Activated naive CD4-positive, alpha-beta T cell treated with anti-CD3 and anti-CD28 coated beads, Interleukin-2, amount 10 ng/mL, durations not matched to agents 7 days and 5 days (primary cell): Measurements from ENCODE around the gene NEDD4.
"Not testable (repeated sequence)": the region's sequence is repeated elsewhere in the genome, so short reads cannot be mapped to it uniquely, and the experiment has no call there.

Experiments used
- CTCF ChIA-PET: fragments of 350-600 bp; sonication (Branson Sonifier 250); formaldehyde crosslinking; loops from one replicate; lab custom pipeline; 2021; ENCODE audit warnings: antibody characterized with exemption; lab: Charles Lee
- DNase-seq: peaks from one replicate; pipeline ENCODE4 v3.0.0-alpha.2; 2020
- H3K27ac Mint-ChIP-seq: one replicate; pipeline ENCODE4 v1.8.0; 2021; ENCODE audit warnings: mild to moderate bottlenecking, moderate library complexity, mixed read lengths
- H3K27me3 Mint-ChIP-seq: one replicate; pipeline ENCODE4 v1.8.0; 2021; ENCODE audit warnings: mild to moderate bottlenecking, mixed read lengths
- H3K36me3 Mint-ChIP-seq: one replicate; pipeline ENCODE4 v1.8.0; 2021; ENCODE audit warnings: mixed read lengths
- H3K4me1 Mint-ChIP-seq: one replicate; pipeline ENCODE4 v1.8.0; 2021; ENCODE audit warnings: mixed read lengths
- H3K4me3 Mint-ChIP-seq: one replicate; pipeline ENCODE4 v1.8.0; 2021; ENCODE audit warnings: mild to moderate bottlenecking, moderate library complexity, mixed read lengths
- H3K9me3 Mint-ChIP-seq: one replicate; pipeline ENCODE4 v1.8.0; 2021; ENCODE audit warnings: mixed read lengths

Gene NEDD4

DNA sequence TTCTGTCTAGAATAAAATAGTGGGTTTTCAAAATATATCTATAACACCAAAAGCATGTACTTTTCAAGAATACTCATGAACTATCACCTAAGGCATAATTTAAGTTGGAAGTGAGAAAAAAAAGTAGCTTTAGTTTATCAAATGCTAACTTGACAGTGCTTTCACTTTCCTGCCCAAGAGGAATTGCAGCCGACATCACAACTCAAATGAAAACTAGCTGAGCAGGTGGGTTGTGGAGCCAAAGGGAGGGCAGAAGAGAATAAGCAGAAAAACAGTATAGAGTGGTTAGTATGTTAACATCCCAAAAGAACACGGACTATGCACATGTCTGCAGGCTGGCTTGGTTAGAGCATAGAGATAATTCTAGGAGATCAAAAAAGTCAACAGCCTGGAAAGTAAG lies 120.9 kb downstream of the NEDD4 start:
- CTCF ChIA-PET: no interaction called here
- no peaks in the 10 kb centered on the region for H3K36me3 Mint-ChIP-seq
- DNase-seq: no peak
- H3K27ac Mint-ChIP-seq: no peak overlapping the region
- no peaks in the 10 kb centered on the region for H3K9me3 Mint-ChIP-seq
- H3K27me3 Mint-ChIP-seq: no peaks in the 10 kb centered on the region
- no peak overlapping the region for H3K4me3 Mint-ChIP-seq
- H3K4me1 Mint-ChIP-seq: no peaks in the 10 kb centered on the region

DNA sequence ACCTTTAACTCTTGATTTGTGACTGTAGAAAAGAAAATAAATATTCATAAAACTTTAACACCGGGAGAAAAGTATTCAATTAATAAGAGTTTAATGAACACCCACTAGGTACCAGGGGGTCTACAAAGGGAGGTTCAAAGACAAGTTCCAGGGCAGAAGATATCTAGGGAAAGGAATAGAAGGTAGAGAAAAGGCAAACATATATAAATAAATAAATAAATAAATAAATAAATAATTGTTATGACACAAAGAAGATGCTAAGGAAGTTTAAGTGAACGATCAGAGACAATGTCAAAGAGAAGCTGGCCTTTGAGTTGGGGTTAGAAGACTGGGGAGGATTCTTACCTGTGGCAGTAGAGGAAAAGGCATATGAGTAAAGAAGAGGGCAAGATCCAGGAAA lies 123.8 kb downstream of the NEDD4 start:
- CTCF ChIA-PET: no interaction called here
- DNase-seq: no peak
- no peaks in the 10 kb centered on the region for H3K9me3 Mint-ChIP-seq
- H3K27me3 Mint-ChIP-seq: peaks cover 3% of the 10 kb centered on the region
- no peaks in the 10 kb centered on the region for H3K36me3 Mint-ChIP-seq
- H3K4me1 Mint-ChIP-seq: no peaks in the 10 kb centered on the region
- H3K27ac Mint-ChIP-seq: no peak overlapping the region
- no peak overlapping the region for H3K4me3 Mint-ChIP-seq

DNA sequence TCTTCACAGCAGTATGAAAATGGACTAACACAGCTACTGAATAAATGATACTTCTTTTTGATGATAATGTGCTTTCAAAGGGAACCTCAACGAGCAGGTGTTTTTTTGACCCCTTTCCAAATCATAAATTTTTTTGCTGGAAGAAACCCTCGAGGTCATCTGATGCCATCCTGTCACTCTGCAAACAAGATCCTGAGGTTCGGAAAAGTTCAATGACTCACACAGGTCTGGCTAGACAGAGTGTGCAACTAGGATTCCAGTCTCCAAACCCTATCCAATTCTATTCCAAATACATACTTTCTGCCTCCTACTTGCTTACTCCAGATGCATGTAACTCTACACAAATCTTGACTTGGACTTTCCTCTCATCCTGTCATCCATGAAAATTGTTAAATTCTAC lies 124.7 kb downstream of the NEDD4 start:
- peaks cover 3% of the 10 kb centered on the region for H3K27me3 Mint-ChIP-seq
- no peak for DNase-seq
- CTCF ChIA-PET: no interaction called here

DNA sequence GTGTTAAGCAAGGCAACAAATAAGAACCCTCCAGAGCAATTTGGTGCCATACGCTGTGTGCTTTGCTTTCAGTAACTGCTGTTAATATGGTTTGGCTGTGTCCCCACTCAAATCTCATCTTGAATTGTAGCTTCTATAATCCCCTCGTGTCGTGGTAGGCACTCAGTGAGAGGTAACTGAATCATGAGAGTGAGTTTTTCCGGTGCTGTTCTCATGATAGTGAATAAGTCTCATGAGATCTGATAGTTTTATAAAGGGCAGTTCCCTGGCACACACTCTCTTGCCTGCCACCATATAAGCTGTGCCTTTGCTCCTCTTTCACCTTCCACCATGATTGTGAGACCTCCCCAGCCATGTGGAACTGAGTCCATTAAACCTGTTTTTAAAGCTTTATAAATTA lies 125.1 kb downstream of the NEDD4 start:
- H3K36me3 Mint-ChIP-seq, DNase-seq, CTCF ChIA-PET, H3K27ac Mint-ChIP-seq, H3K4me1 Mint-ChIP-seq, H3K27me3 Mint-ChIP-seq, H3K9me3 Mint-ChIP-seq, H3K4me3 Mint-ChIP-seq: not testable (repeated sequence)

More for the DNA sequence above, 124.7 kb downstream of the NEDD4 start:
- H3K9me3 Mint-ChIP-seq: no peaks in the 10 kb centered on the region
- H3K4me1 Mint-ChIP-seq: no peaks in the 10 kb centered on the region
- no peaks in the 10 kb centered on the region for H3K36me3 Mint-ChIP-seq
- H3K4me3 Mint-ChIP-seq: no peak overlapping the region
- no peak overlapping the region for H3K27ac Mint-ChIP-seq

DNA sequence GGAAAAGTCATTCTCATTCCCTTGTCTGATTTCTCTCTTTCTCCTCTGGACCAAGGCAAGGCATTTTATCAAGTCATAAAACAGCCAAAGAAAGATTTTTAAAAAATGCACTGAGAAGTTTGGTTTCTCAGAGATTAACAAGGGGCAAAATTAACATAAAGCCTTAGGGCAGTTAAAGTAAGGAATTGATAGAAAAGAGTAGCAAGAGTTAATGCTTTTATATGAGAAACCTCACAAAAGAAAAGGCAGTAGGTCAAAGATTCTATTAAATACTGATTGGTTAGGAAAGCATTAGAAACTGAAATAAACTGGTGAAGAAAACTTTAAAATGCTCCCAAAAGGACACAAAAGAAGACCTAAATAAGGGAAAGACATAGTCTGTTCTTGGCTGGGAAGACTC lies 129.5 kb downstream of the NEDD4 start:
- Mint-ChIP-seq H3K4me3 (no peak overlapping the region), H3K9me3 (no peaks in the 10 kb centered on the region), H3K27me3 (peaks cover 3% of the 10 kb centered on the region), H3K27ac (no peak overlapping the region), H3K4me1 (no peaks in the 10 kb centered on the region), H3K36me3 (peaks cover 2% of the 10 kb centered on the region)
- CTCF ChIA-PET: no interaction called here
- DNase-seq: no peak

DNA sequence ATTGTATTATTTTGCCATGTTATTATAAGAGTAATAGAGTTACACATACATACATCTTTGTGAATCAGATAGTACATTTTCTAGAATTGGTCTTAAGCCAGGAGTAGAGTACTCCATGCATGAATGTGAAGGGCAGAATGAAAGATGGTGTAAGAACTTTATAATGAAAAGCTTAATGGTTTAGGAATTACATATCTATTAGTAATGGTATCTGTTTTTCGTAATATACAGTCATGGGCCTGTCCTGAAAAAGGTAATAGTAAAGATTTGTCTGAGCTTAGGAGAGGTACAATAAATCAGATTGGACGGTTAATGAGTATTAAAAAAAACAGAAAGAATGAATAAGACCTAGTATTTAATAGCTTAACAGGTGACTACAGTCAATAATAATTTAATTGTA lies 132.3 kb downstream of the NEDD4 start:
- DNase-seq: no peak
- Mint-ChIP-seq H3K4me1 (no peaks in the 10 kb centered on the region), H3K9me3 (no peaks in the 10 kb centered on the region), H3K4me3 (no peak overlapping the region), H3K36me3 (peaks cover 2% of the 10 kb centered on the region), H3K27me3 (peaks cover 3% of the 10 kb centered on the region), H3K27ac (no peak overlapping the region)
- CTCF ChIA-PET: no interaction called here

DNA sequence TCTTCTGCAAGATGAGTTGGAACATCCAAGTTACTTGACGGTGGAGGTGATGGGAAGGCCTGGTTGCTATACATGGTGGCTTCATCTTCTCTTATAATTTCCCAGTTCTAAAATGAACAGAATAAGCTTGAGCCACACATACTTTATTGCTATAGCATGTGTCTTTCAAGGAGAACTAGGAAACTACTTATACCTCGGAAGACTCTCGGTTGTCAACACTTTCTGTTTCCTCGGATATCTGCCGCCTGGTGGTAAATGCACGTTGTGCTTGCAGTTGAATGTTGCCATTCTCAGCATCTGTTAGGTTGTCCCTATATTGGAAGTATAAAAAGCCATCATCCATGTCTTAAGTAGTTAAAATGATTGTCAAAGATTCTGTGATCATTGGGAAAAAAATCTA lies 132.9 kb downstream of the NEDD4 start:
- Mint-ChIP-seq H3K4me1 (no peaks in the 10 kb centered on the region), H3K36me3 (peaks cover 2% of the 10 kb centered on the region), H3K27ac (no peak overlapping the region), H3K9me3 (no peaks in the 10 kb centered on the region), H3K4me3 (no peak overlapping the region), H3K27me3 (peaks cover 1% of the 10 kb centered on the region)
- CTCF ChIA-PET: no interaction called here
- DNase-seq: no peak

DNA sequence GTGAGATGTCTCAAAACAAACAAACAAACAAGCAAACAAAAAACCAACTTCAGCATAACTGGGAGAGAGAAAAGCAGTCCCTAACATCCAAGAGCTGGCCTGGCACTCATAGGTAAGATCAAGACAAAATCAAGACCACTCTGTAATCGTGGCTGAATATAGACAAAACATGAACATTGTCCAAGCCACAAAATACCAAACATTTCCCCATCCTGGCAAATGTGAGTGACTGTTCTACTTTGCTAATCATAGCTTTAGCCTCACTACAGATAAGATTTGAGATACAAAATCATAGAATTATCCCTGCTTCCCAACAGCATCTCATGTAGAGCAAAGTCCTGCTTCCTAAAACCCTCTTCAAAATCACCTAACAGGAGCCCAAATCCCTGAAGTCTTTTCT lies 133.7 kb downstream of the NEDD4 start:
- CTCF ChIA-PET: no interaction called here
- DNase-seq: no peak

DNA sequence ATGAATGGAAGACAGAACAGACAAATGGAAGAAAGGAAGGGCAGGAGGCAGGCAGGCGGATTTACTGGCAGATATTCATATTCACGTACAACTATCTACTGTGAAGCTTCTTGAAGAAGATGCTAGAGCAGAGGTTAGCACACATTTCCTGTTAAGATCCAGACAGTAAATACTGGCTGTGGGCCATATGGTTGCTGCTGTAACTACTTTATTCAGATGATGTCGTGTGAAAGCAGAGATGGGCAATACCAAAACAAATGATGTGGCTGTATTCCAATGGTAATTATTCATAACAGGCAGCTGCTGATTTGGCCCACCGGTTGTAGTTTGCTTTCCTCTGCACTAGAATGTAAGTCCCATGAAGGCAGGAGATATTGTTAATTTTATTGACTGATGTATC lies 134.8 kb downstream of the NEDD4 start:
- Mint-ChIP-seq H3K4me3 (no peak overlapping the region), H3K36me3 (peaks cover 5% of the 10 kb centered on the region), H3K4me1 (no peaks in the 10 kb centered on the region), H3K27ac (no peak overlapping the region), H3K9me3 (no peaks in the 10 kb centered on the region), H3K27me3 (no peaks in the 10 kb centered on the region)
- DNase-seq: no peak
- CTCF ChIA-PET: no interaction called here

More for the DNA sequence above, 133.7 kb downstream of the NEDD4 start:
- Mint-ChIP-seq H3K36me3 (peaks cover 5% of the 10 kb centered on the region), H3K4me3 (no peak overlapping the region), H3K9me3 (no peaks in the 10 kb centered on the region), H3K27me3 (no peaks in the 10 kb centered on the region), H3K4me1 (no peaks in the 10 kb centered on the region), H3K27ac (no peak overlapping the region)

DNA sequence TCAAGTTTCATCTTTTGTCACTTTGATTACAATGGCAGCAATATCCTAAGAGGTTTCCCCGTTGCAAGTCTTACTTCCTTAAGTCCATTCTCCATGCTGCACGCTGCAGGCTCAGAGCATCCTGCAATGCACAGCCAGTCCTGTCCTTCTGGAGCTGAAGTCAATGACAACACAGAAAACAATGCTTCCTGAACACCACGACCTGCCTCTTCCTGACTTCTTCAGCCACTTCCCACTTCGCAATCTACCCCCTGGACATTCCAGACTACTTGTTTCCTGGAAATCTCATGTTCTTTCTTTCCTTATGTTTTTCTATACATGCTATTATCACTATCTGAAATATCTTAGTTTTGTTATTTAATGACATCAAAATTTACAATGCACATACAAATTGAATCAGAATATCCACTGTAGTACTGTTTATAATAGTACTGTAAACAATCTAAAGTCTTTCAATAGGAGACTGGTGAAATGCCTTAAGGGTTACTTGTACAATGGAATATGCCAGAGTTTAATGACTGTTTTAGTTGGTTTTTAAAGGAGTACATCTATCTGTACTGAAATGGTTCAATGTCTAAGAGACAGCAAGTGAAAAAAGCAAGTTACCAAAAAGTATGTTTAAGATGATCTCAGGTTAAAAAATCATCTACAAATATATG lies 136.8 kb downstream of the NEDD4 start:
- no peak for DNase-seq
- Mint-ChIP-seq H3K4me3 (no peak overlapping the region), H3K9me3 (no peaks in the 10 kb centered on the region), H3K27ac (no peak overlapping the region), H3K36me3 (peaks cover 5% of the 10 kb centered on the region), H3K27me3 (no peaks in the 10 kb centered on the region), H3K4me1 (no peaks in the 10 kb centered on the region)
- CTCF ChIA-PET: no interaction called here

DNA sequence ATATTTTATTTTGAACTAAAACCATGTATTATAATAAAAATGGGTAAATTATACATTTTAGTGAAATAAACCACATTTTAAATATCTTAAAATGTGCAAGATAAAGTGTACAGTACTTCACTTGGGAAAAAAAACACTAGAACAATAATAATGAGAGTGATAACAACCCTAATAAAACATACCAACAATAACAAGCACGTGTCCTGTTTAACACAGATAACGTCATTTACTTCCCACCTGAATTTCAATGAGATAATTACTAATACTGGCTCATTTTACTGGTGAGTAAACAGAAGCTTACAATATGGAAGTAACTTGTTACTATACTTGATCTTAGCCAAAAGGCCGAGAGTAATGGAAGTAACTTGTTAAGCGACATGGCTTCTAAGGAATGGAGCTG lies 140.3 kb downstream of the NEDD4 start:
- H3K36me3 Mint-ChIP-seq: peaks cover 3% of the 10 kb centered on the region
- no peaks in the 10 kb centered on the region for H3K27me3 Mint-ChIP-seq
- CTCF ChIA-PET: interaction anchor here (1.4 kb wide), 1 partner anchor 78 kb away, joined by 3 read pairs; no protein-coding TSS in a partner anchor
- no peak overlapping the region for H3K4me3 Mint-ChIP-seq
- H3K9me3 Mint-ChIP-seq: no peaks in the 10 kb centered on the region
- DNase-seq: no peak
- no peak overlapping the region for H3K27ac Mint-ChIP-seq
- no peaks in the 10 kb centered on the region for H3K4me1 Mint-ChIP-seq

DNA sequence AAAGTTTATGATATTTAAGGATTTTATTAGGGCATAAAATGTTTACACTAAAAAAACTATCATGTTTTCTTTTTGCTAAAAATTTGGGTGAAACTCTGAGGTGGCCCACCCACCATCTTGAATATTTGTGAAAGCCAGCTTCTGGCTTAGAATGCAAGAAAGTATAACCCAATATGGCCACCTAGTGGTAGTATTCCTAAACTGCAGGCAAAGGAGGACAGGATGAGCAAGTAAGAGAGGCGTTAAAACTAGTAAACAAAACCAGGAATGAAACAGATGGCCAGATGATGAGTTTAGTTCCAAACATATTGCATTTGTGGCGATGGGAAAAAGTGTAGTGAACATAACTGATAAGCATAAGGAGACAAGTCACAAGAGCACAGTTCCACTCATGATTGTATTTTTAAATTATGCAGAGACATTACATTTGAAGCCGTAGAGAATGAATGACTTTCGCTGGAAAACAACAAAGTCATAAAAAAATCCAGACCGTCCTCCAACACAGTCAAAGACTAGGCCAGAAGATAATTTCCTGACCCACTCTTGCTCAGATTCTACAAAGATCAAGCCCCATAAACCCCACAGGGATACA lies 147.2 kb downstream of the NEDD4 start:
- no peaks in the 10 kb centered on the region for H3K27me3 Mint-ChIP-seq
- H3K4me3 Mint-ChIP-seq: no peak overlapping the region
- no peaks in the 10 kb centered on the region for H3K4me1 Mint-ChIP-seq
- H3K36me3 Mint-ChIP-seq: peaks cover 7% of the 10 kb centered on the region
- CTCF ChIA-PET: interaction anchor here (0.7 to 4.2 kb wide), 15 partner anchors 10 to 316 kb away, joined by 3 to 26 read pairs (median 4); no protein-coding TSS in a partner anchor
- peak; percentile 57 for DNase-seq
- no peak overlapping the region for H3K27ac Mint-ChIP-seq
- H3K9me3 Mint-ChIP-seq: peaks cover 2% of the 10 kb centered on the region

DNA sequence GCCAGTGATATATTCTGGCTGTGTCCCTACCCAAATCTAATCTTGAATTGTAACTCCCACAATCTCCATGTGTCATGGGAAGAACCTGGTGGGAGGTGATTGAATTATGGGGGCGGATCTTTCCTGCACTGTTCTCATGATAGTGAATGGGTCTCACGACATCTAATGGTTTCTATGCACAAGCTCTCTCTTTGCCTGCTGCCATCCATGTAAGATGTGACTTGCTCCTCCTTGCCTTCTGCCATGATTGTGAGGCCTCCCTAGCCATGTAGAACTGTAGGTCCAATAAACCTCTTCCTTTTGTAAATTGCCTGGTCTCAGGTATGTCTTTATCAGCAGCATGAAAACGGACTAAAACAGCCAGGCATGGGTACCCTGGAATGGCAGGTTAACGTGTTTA lies 150.5 kb downstream of the NEDD4 start:
- H3K27me3 Mint-ChIP-seq, H3K9me3 Mint-ChIP-seq, H3K4me1 Mint-ChIP-seq, DNase-seq, H3K27ac Mint-ChIP-seq, H3K4me3 Mint-ChIP-seq, CTCF ChIA-PET, H3K36me3 Mint-ChIP-seq: not testable (repeated sequence)

DNA sequence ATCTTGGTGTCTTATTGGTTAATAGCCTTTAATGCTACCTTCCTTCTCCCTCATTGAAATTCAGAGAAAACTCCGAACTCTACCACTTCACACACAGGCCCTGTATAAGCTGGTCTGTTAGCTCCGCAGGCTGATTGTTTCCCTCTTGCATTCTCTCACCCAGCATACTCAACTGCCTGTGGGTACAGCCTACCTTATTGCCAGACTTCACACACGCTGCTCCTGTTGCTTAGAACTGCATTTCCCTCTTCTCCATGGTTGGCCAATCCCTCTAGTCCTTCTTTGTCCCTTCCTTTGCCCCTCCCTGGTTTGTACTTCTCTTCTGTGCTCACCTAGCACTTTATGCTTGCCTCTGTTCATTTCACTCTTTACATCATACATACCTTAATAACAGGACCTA lies 157.5 kb downstream of the NEDD4 start:
- Mint-ChIP-seq H3K36me3 (peaks cover 3% of the 10 kb centered on the region), H3K4me3 (no peak overlapping the region), H3K27ac (no peak overlapping the region), H3K4me1 (no peaks in the 10 kb centered on the region), H3K9me3 (no peaks in the 10 kb centered on the region), H3K27me3 (no peaks in the 10 kb centered on the region)
- CTCF ChIA-PET: interaction anchor here (1.7 kb wide), 1 partner anchor 10 kb away, joined by 6 read pairs; no protein-coding TSS in a partner anchor
- no peak for DNase-seq

DNA sequence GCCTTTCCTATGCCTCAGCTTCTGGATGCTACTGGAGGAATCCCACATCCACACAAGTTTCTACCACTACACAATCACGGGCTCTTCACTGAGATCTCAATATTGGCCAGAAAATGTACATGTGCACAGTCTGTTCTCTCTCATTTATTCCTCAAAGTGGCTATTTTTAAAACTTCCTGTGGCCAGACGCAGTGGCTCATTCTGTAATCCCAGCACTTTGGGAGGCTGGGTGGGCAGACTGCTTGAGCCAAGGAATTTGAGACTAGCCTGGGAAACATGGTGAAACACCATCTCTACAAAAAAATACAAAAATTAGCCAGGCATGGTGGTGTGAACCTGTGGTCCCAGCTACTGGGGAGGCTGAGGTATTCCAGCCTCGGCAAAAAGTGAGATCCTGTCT lies 159.1 kb downstream of the NEDD4 start:
- Mint-ChIP-seq H3K4me3 (no peak overlapping the region), H3K36me3 (peaks cover 3% of the 10 kb centered on the region), H3K27ac (no peak overlapping the region), H3K27me3 (no peaks in the 10 kb centered on the region), H3K9me3 (no peaks in the 10 kb centered on the region), H3K4me1 (peaks cover 13% of the 10 kb centered on the region)
- CTCF ChIA-PET: interaction anchor here (1.2 kb wide), 1 partner anchor 12 kb away, joined by 3 read pairs; no protein-coding TSS in a partner anchor
- no peak for DNase-seq
